Ovary (tissue), 9 donors: ENCODE data around the gene KATNAL1. TPM values are rescaled to one million over a fixed set of nuclear protein-coding genes. Genes with fewer than 3 reads are reported as not detected.

Experiments used
- DNase-seq, 5 donors: peaks; one replicate each; pipeline ENCODE4 v3.0.0-alpha.2; 2019 to 2020
- H3K27ac ChIP-seq, 2 donors: fragments of 200-600 bp; one replicate each; pipeline versions ENCODE4 v1.5.1 to v1.8.0; 2019 to 2022
- H3K27me3 ChIP-seq: fragments of 200-600 bp; one replicate; pipeline ENCODE4 v1.8.0; 2022
- H3K36me3 ChIP-seq: fragments of 200-600 bp; sonication (generic); one replicate; pipeline ENCODE4 v1.5.1; 2019
- H3K4me1 ChIP-seq: one replicate; pipeline ENCODE4 v1.8.1; 2013; ENCODE audit warnings: mild to moderate bottlenecking, moderate library complexity; ENCODE audit not compliant: insufficient read depth
- H3K4me3 ChIP-seq: fragments of 200-600 bp; sonication (generic); one replicate; pipeline ENCODE4 v1.5.1; 2017
- H3K9me3 ChIP-seq, 2 donors: fragments of 200-600 bp in 1 of 2; sonication (generic) in 1 of 2; one replicate each; pipeline versions ENCODE4 v1.5.1 to v1.8.1; 2013 to 2019; ENCODE audit warnings: mild to moderate bottlenecking in 1 of 2, moderate library complexity in 1 of 2
- EP300 ChIP-seq: sonication (generic); formaldehyde crosslinking; IDR thresholded peaks from one replicate; pipeline ENCODE4 v1.6.1; 2017; ENCODE audit warnings: antibody characterized with exemption
- POLR2A ChIP-seq: fragments of 450-650 bp; IDR thresholded peaks from one replicate; pipeline ENCODE4 v1.6.1; 2017; ENCODE audit warnings: antibody characterized with exemption, mild to moderate bottlenecking, moderate library complexity
- WGBS, 3 donors: extraction: QIAGEN DNeasy Blood & Tissue Kit in 1 of 3; methylation state at CpG; one replicate each; pipeline versions ENCODE4 v1.1.5 to v1.1.7; 2013 to 2017; 5-methylcytosine and 5-hydroxymethylcytosine counted together
- intact Hi-C, 4 donors: fragments of 100-400 bp; cut with DNase I; formaldehyde crosslinking; loops; one replicate each; pipeline versions ENCODE4 v1.11.0 to v1.15.1; 2022 to 2023
- polyA plus RNA-seq, 2 donors: library from polyadenylated mRNA; stranded (reverse); fragments of 200-250 nt in 1 of 2; fragments of 350-450 nt in 1 of 2; fragmentation: Illumina TruSeq in 1 of 2; extraction: RNeasy Lipid Tissue Mini Kit (QIAGEN cat#74804) in 1 of 2; gene quantifications; one replicate each; pipeline ENCODE4 v1.2.3, GENCODE V29; 2013 to 2014
- total RNA-seq, 7 donors: library from RNA; depleted of rRNA in 2 of 7; stranded (reverse); fragments of >200 nt in 2 of 7; fragmentation: NEBNext Ultra II Directional in 3 of 7; extraction: Animal tissue kit (Norgen Biotek cat#: 25700) in 3 of 7; gene quantifications; one replicate each; pipeline versions ENCODE4 v1.1.0 to v1.2.4, GENCODE V29; 2016 to 2023
- TF ChIP-seq, protein P1 (sequence below), 3 donors: fragments of 450-650 bp in 2 of 3; fragments of 200-600 bp in 1 of 3; IDR thresholded peaks; one replicate each; pipeline versions ENCODE4 v1.5.1 to v1.8.0; 2016 to 2022; ENCODE audit warnings: antibody characterized with exemption in 3 of 3, mild to moderate bottlenecking in 1 of 3
- donor health status: DM: no; HTN: no; CAD: no; lungs with moderate emphysema.
- donor health status: DM: no; HTN: no; CAD: no.
- donor health status: Bipolar disorder and iron deficiency.
- donor health status: DM: yes; HTN: yes; CAD: no.
- donor health status: DM: no; HTN: no; CAD: no.
- donor health status: DM: yes; HTN: yes; CAD: no.

KATNAL1 gene
- total and polyA plus RNA-seq, 9 donors: 2.9 to 23.2 (median 15.7) TPM

DNA sequence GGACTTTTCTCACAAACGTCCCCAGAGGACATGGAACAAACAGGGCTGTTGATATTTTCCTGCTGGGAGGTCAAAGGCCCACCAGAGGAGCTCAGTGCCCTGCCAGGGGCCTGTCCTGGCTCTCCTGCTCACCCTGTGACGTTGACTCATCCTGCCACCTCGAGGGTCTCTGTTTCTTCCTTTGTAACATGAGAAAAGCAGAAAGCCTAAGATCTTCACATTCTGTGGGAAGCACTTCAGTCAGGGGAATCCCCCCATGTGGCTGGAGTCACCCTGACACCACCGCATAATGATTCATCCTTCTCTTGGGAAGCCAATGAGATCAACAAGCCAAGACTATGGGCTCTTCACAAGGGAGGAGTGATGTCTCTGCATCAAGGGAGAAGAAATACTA is 147.9 kb downstream of the KATNAL1 start:
- Histone ChIP-seq H3K9me3 (no peaks in the 10 kb centered on the region), H3K27me3 (no peaks in the 10 kb centered on the region), H3K27ac (no peak overlapping the region), H3K36me3 (no peaks in the 10 kb centered on the region), H3K4me1 (no peaks in the 10 kb centered on the region), H3K4me3 (no peak overlapping the region)
- TF ChIP-seq POLR2A: no peak
- TF ChIP-seq, protein P1, sequence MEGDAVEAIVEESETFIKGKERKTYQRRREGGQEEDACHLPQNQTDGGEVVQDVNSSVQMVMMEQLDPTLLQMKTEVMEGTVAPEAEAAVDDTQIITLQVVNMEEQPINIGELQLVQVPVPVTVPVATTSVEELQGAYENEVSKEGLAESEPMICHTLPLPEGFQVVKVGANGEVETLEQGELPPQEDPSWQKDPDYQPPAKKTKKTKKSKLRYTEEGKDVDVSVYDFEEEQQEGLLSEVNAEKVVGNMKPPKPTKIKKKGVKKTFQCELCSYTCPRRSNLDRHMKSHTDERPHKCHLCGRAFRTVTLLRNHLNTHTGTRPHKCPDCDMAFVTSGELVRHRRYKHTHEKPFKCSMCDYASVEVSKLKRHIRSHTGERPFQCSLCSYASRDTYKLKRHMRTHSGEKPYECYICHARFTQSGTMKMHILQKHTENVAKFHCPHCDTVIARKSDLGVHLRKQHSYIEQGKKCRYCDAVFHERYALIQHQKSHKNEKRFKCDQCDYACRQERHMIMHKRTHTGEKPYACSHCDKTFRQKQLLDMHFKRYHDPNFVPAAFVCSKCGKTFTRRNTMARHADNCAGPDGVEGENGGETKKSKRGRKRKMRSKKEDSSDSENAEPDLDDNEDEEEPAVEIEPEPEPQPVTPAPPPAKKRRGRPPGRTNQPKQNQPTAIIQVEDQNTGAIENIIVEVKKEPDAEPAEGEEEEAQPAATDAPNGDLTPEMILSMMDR (IDR thresholded peaks at IDR 0.05): no peak
- no peak for TF ChIP-seq EP300
- WGBS, 3 donors: 35 to 55% (median 42%) methylated on average over 4 of the region's 4 CpGs
- intact Hi-C loops: no loop called here
- DNase-seq: no peak

DNA sequence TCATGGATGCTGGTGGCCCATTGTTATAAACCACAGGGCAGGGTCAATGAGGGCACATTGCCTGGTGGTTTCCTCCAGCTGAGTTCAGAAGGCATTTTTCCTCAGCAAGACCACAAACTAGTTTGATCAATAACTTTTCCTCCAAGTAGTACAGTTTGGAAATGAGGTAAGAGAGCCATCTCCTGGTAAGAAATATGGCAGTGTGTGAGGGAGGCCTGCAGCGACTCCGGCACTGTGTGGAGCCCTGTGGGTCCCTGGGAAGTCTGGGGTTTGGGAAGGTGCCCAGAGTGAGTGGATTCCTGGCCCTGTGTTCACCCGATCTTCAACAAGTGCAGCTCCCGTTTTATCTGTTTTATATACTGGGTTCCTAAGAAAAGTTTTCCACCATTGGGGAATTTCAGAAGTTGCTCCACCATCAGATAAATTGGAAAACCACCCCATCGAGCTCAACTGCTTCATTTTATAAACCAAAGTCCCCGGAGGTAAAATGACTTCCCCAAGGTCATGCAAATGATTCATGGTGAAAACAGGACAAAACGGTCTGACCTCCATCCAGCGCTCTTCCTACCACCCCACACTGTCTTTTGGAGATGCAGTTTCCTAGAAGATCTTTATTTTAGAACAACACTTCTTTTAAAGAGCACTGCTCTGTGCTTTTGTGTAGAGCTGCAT is 148.4 kb downstream of the KATNAL1 start:
- Histone ChIP-seq H3K27me3 (no peaks in the 10 kb centered on the region), H3K36me3 (no peaks in the 10 kb centered on the region), H3K9me3 (no peaks in the 10 kb centered on the region), H3K27ac (no peak overlapping the region), H3K4me1 (no peaks in the 10 kb centered on the region), H3K4me3 (no peak overlapping the region)
- 26 to 29% (median 27%) methylated on average over 8 of the region's 8 CpGs for WGBS, 3 donors
- DNase-seq: peak in 2 of 5 donors; percentile 38 to 61
- TF ChIP-seq POLR2A: no peak
- TF ChIP-seq, protein P1 (IDR thresholded peaks at IDR 0.05): peak in 1 of 3 donors; percentile 38
- TF ChIP-seq EP300: no peak
- intact Hi-C loops: no loop called here

DNA sequence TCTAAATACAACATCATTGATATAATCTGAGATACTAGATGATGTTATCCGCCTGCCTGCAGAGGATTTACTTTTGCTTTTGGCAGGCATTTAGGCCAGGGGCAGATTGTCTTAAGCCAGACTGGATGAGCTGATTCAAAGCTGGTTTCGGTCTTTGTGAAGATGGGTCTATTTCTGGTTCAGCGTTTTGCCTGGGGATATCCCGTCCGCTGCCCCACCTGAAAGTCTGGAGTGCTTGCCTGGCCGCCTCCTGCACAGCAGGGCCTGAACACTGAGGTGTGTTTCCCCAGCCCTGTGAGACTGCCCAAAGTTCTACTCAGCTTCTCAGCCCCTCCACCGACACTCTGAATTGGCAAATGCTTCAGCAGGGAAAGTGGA is 149.7 kb downstream of the KATNAL1 start:
- Histone ChIP-seq H3K27ac (no peak overlapping the region), H3K9me3 (no peaks in the 10 kb centered on the region), H3K27me3 (no peaks in the 10 kb centered on the region), H3K4me1 (no peaks in the 10 kb centered on the region), H3K4me3 (no peak overlapping the region), H3K36me3 (no peaks in the 10 kb centered on the region)
- intact Hi-C loops: no loop called here
- TF ChIP-seq EP300: no peak
- TF ChIP-seq, protein P1 (IDR thresholded peaks at IDR 0.05): no peak
- TF ChIP-seq POLR2A: no peak
- no peak for DNase-seq
- 89 to 94% (median 93%) methylated on average over 7 of the region's 7 CpGs for WGBS, 3 donors

DNA sequence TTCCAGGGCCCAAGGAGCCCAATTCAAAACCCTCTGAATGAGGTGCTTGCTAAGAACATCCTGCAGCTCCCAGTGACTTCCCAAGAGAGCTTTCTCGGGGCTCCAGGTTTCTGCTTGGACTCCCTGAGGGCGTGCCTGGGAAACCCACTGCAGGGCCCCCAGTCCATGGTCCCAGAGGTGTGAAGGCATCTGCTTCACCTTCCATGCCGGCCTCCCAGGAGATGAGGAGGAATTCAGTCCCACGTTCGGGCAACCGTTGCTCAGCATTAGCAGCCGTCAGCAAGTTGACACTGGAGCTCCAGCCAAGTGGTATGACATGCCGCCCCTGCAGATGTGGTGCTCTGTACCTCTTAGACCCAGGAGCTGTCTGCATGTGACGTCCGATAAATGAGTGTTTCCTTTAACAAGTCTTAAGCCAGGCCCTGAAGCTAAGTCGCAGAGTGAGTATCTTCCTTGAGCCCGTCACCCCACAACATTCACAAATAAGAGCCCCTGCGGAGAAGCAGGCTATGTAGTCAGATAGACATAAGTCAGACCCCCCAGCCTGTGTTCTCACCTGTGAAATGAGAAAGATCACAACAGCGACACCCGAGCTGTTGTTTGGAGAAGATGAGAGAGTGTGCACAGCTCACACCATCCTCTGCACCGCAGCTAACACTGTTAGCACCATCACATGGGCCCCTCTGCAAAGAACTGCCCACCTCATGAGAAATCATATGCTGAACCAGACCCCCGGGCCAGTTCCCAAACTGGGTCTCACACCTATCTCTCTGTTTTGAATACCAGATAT is 150.3 kb downstream of the KATNAL1 start:
- no peak overlapping the region for H3K27ac ChIP-seq
- no peak overlapping the region for H3K4me3 ChIP-seq
- 81 to 85% (median 82%) methylated on average over 17 of the region's 17 CpGs for WGBS, 3 donors
- H3K4me1 ChIP-seq: no peaks in the 10 kb centered on the region
- DNase-seq: no peak
- H3K9me3 ChIP-seq: no peaks in the 10 kb centered on the region
- H3K36me3 ChIP-seq: no peaks in the 10 kb centered on the region
- intact Hi-C loops: no loop called here
- no peaks in the 10 kb centered on the region for H3K27me3 ChIP-seq
- TF ChIP-seq POLR2A (no peak), EP300 (no peak)
- TF ChIP-seq, protein P1 (IDR thresholded peaks at IDR 0.05): no peak
